Fibroblast of lung (primary cell): ENCODE data around the gene TNS3. TPM values are rescaled to one million over a fixed set of nuclear protein-coding genes. Genes with fewer than 3 reads are reported as not detected.
A peak's percentile ranks its signal among the peaks of the same experiment; 100 is the strongest.

ENCODE experiments used
- DNase-seq, 2 donors: peaks; one replicate each; pipeline versions ENCODE4 v3.0.0 to v3.0.0-alpha.2; 2010; ENCODE audit warnings: low read depth in 2 of 2
- H2AFZ ChIP-seq: 2 replicates; pipeline ENCODE4 v1.5.1; 2012; ENCODE audit warnings: low read length, control low read depth, inconsistent platforms
- H3K27ac ChIP-seq: 2 replicates; pipeline ENCODE4 v1.5.1; 2011; ENCODE audit warnings: low read length, control low read depth; ENCODE audit not compliant: insufficient read depth
- H3K27me3 ChIP-seq: 2 replicates; pipeline ENCODE4 v1.5.1; 2011; ENCODE audit warnings: mild to moderate bottlenecking, low read length; ENCODE audit not compliant: control insufficient read depth, insufficient read depth
- H3K36me3 ChIP-seq: 2 replicates; pipeline ENCODE4 v1.5.1; 2011; ENCODE audit warnings: low read length; ENCODE audit not compliant: control insufficient read depth, insufficient read depth
- H3K4me1 ChIP-seq: 2 replicates; pipeline ENCODE4 v1.5.1; 2011; ENCODE audit warnings: low read length; ENCODE audit not compliant: control insufficient read depth, insufficient read depth; ENCODE audit errors: extremely low read depth
- H3K4me2 ChIP-seq: 2 replicates; pipeline ENCODE4 v1.5.1; 2011; ENCODE audit warnings: low read length, control low read depth; ENCODE audit not compliant: insufficient read depth; ENCODE audit errors: extremely low read depth
- H3K4me3 ChIP-seq, 4 experiments: fragments of 200-600 bp in 1 of 4; sonication (generic) in 1 of 4; replicated peaks in 1 of 4; 2 replicates each; pipeline ENCODE4 v1.5.1; 2011 to 2016; ENCODE audit warnings: low read length in 4 of 4, low read depth in 3 of 4, mild to moderate bottlenecking in 3 of 4, control low read depth in 2 of 4, inconsistent platforms in 1 of 4, mixed read lengths in 1 of 4; ENCODE audit not compliant: insufficient read depth in 1 of 4; ENCODE audit errors: control extremely low read depth in 1 of 4
- H3K79me2 ChIP-seq: 2 replicates; pipeline ENCODE4 v1.5.1; 2012; ENCODE audit warnings: mild to moderate bottlenecking, low read length, inconsistent platforms; ENCODE audit not compliant: control insufficient read depth, insufficient read depth
- H3K9ac ChIP-seq: 2 replicates; pipeline ENCODE4 v1.5.1; 2011; ENCODE audit warnings: mild to moderate bottlenecking, low read length, control low read depth; ENCODE audit not compliant: insufficient read depth
- H3K9me3 ChIP-seq: 2 replicates; pipeline ENCODE4 v1.5.1; 2012; ENCODE audit warnings: low read depth, low read length; ENCODE audit not compliant: control insufficient read depth, insufficient read depth
- H4K20me1 ChIP-seq: 2 replicates; pipeline ENCODE4 v1.5.1; 2011; ENCODE audit warnings: low read length; ENCODE audit not compliant: control insufficient read depth, insufficient read depth; ENCODE audit errors: extremely low read depth
- EZH2 ChIP-seq: IDR thresholded peaks from 2 replicates; pipeline ENCODE4 v1.5.1; 2012; ENCODE audit warnings: low read length, control low read depth, mild to moderate bottlenecking; ENCODE audit errors: missing control alignments
- polyA plus RNA-seq, 2 donors: library from polyadenylated mRNA; depleted of rRNA in 1 of 2; stranded (reverse) in 1 of 2; unstranded in 1 of 2; fragments of >200 nt; gene quantifications; 2 replicates each; pipeline ENCODE4 v1.2.1, GENCODE V29; 2011 to 2012; ENCODE audit warnings: missing spikeins in 1 of 2
- total RNA-seq: library from RNA; depleted of rRNA; stranded (reverse); fragments of >200 nt; gene quantifications from 2 replicates; pipeline ENCODE4 v1.2.1, GENCODE V29; 2014
- TF ChIP-seq, protein P1 (sequence below), 2 donors: IDR thresholded peaks in 1 of 2; conservative IDR thresholded peaks in 1 of 2; 1 replicate in 1 of 2; 2 replicates in 1 of 2; pipeline ENCODE4 v1.5.1; 2011 to 2012; ENCODE audit warnings: low read length in 2 of 2, control low read depth in 1 of 2, inconsistent platforms in 1 of 2, low read depth in 1 of 2, mild to moderate bottlenecking in 1 of 2

Gene TNS3
- total and polyA plus RNA-seq, 2 donors (not counting 1 experiment from before 2014, with no cell fraction given), result 74.4 to 88.8 TPM

GRCh38 chr7:47602272-47603004 lies 20.5 kb upstream of the TNS3 start:
- no peaks in the 10 kb centered on the region for H4K20me1 ChIP-seq
- no peak overlapping the region for H2AFZ ChIP-seq
- no peaks in the 10 kb centered on the region for H3K9me3 ChIP-seq
- H3K27ac ChIP-seq, result no peak overlapping the region
- no peak for DNase-seq
- H3K4me2 ChIP-seq, result peak overlapping the region; percentile 32
- TF ChIP-seq EZH2, result no peak
- TF ChIP-seq, protein P1, sequence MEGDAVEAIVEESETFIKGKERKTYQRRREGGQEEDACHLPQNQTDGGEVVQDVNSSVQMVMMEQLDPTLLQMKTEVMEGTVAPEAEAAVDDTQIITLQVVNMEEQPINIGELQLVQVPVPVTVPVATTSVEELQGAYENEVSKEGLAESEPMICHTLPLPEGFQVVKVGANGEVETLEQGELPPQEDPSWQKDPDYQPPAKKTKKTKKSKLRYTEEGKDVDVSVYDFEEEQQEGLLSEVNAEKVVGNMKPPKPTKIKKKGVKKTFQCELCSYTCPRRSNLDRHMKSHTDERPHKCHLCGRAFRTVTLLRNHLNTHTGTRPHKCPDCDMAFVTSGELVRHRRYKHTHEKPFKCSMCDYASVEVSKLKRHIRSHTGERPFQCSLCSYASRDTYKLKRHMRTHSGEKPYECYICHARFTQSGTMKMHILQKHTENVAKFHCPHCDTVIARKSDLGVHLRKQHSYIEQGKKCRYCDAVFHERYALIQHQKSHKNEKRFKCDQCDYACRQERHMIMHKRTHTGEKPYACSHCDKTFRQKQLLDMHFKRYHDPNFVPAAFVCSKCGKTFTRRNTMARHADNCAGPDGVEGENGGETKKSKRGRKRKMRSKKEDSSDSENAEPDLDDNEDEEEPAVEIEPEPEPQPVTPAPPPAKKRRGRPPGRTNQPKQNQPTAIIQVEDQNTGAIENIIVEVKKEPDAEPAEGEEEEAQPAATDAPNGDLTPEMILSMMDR (conservative IDR thresholded peaks at IDR 0.05 in 1 of 2, IDR thresholded peaks at IDR 0.05 in 1 of 2; ENCODE audit: low read depth in 1 of 2, low read length in 2 of 2), result no peak
- H3K79me2 ChIP-seq, result no peaks in the 10 kb centered on the region
- H3K4me3 ChIP-seq, result no peak overlapping the region
- H3K27me3 ChIP-seq, result no peaks in the 10 kb centered on the region
- peaks cover 41% of the 10 kb centered on the region for H3K4me1 ChIP-seq
- no peak overlapping the region for H3K9ac ChIP-seq
- no peaks in the 10 kb centered on the region for H3K36me3 ChIP-seq

GRCh38 chr7:47601881-47602249 lies 20.0 kb upstream of the TNS3 start:
- no peak for TF ChIP-seq EZH2
- TF ChIP-seq, protein P1 (conservative IDR thresholded peaks at IDR 0.05 in 1 of 2, IDR thresholded peaks at IDR 0.05 in 1 of 2; ENCODE audit: low read depth in 1 of 2, low read length in 2 of 2), result no peak
- no peaks in the 10 kb centered on the region for H3K36me3 ChIP-seq

DNA sequence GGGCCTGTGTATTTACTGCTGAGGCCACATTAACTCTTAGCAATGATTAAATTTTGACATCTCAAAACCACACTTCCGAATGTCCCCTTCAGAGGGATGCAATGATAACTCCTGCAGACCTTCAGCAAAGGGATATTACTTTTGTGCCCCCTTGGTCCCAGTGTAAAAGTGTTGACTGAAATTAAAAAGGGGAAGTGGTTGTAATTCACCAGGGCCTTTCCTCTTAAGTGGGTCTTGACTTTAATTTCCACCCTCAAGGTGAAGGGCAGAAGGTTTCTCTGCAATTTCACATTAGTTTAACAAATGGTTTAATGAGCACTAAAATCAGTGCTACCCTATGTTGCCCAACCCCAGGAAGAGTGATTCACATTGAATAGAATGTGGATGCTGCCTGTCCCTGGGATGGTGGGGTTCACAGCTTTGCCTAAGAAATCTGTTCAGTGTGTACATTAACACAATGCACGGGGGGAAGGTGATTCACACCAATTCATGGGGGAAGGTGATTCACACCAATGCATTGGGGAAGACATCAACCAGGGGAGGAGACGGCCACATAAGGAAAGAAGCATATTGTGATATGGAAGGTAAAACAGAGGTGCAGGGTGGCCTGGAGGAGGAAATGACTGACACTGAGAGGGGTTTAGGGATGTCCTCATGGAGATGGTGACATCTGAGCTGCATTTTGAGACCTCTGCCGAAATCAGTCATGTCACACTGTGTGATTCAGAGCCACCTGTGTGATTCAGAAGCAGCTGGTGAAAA lies 19.4 kb upstream of the TNS3 start:
- peak overlapping the region; percentile 83 for H3K27ac ChIP-seq
- H3K36me3 ChIP-seq, result no peaks in the 10 kb centered on the region
- TF ChIP-seq, protein P1 (conservative IDR thresholded peaks at IDR 0.05 in 1 of 2, IDR thresholded peaks at IDR 0.05 in 1 of 2; ENCODE audit: low read depth in 1 of 2, low read length in 2 of 2), result no peak
- H3K79me2 ChIP-seq, result no peaks in the 10 kb centered on the region
- peak overlapping the region; percentile 75 for H3K4me2 ChIP-seq
- H3K9ac ChIP-seq, result peak overlapping the region; percentile 27
- H2AFZ ChIP-seq, result no peak overlapping the region
- peak; percentile 70 to 93 for DNase-seq
- H3K4me3 ChIP-seq, result peak overlapping the region in 1 of 4 experiments; percentile 11
- H4K20me1 ChIP-seq, result no peaks in the 10 kb centered on the region
- H3K9me3 ChIP-seq, result peaks cover 2% of the 10 kb centered on the region
- H3K27me3 ChIP-seq, result no peaks in the 10 kb centered on the region
- peaks cover 41% of the 10 kb centered on the region for H3K4me1 ChIP-seq

More at GRCh38 chr7:47601881-47602249, 20.0 kb upstream of the TNS3 start:
- DNase-seq, result no peak
- no peaks in the 10 kb centered on the region for H4K20me1 ChIP-seq
- peak overlapping the region; percentile 83 for H3K27ac ChIP-seq
- no peak overlapping the region for H2AFZ ChIP-seq
- peak overlapping the region; percentile 32 for H3K4me2 ChIP-seq
- H3K27me3 ChIP-seq, result no peaks in the 10 kb centered on the region
- no peaks in the 10 kb centered on the region for H3K79me2 ChIP-seq
- H3K9ac ChIP-seq, result no peak overlapping the region
- H3K4me3 ChIP-seq, result no peak overlapping the region
- H3K9me3 ChIP-seq, result no peaks in the 10 kb centered on the region
- peaks cover 41% of the 10 kb centered on the region for H3K4me1 ChIP-seq
